Transverse colon (tissue), 4 donors: ENCODE measurements around the gene IRF8. TPM values are rescaled to one million over a fixed set of nuclear protein-coding genes. Genes with fewer than 3 reads are reported as not detected.

Experiments used
- DNase-seq: peaks from one replicate; pipeline ENCODE4 v3.0.0-alpha.2; 2019
- H3K27ac ChIP-seq, 4 donors: fragments of 200-600 bp; sonication (generic); 2 replicates each; pipeline ENCODE4 v1.5.1; 2016 to 2018; ENCODE audit warnings: inconsistent platforms in 4 of 4
- H3K27me3 ChIP-seq: fragments of 200-600 bp; sonication (generic); 2 replicates; pipeline ENCODE4 v1.5.1; 2017; ENCODE audit warnings: inconsistent platforms
- H3K36me3 ChIP-seq, 4 donors: fragments of 200-600 bp; sonication (generic); 2 replicates each; pipeline ENCODE4 v1.5.1; 2017 to 2019; ENCODE audit warnings: inconsistent platforms in 4 of 4
- H3K4me1 ChIP-seq, 4 donors: fragments of 200-600 bp; sonication (generic); 2 replicates each; pipeline ENCODE4 v1.5.1; 2017 to 2020; ENCODE audit warnings: inconsistent platforms in 4 of 4
- H3K4me3 ChIP-seq, 4 donors: fragments of 200-600 bp; sonication (generic); 1 replicate in 1 of 4; 2 replicates in 3 of 4; pipeline versions ENCODE4 v1.5.1 to v1.6.1; 2017 to 2019; ENCODE audit warnings: inconsistent platforms in 4 of 4
- H3K9me3 ChIP-seq, 2 donors: fragments of 200-600 bp; sonication (generic); 2 replicates each; pipeline ENCODE4 v1.5.1; 2017 to 2019; ENCODE audit warnings: inconsistent platforms in 2 of 2
- CTCF ChIP-seq, 5 experiments: fragments of 200-600 bp in 3 of 5; fragments of 450-650 bp in 2 of 5; sonication (generic) in 3 of 5; IDR thresholded peaks; 1 replicate in 2 of 5; 2 replicates in 3 of 5; pipeline ENCODE4 v1.5.1; 2016 to 2017; ENCODE audit warnings: antibody characterized with exemption in 5 of 5, inconsistent platforms in 3 of 5, mild to moderate bottlenecking in 2 of 5, moderate library complexity in 1 of 5
- EP300 ChIP-seq: sonication (generic); formaldehyde crosslinking; IDR thresholded peaks from one replicate; pipeline ENCODE4 v1.6.1; 2017; ENCODE audit warnings: antibody characterized with exemption, low read depth
- POLR2A ChIP-seq: fragments of 450-650 bp; IDR thresholded peaks from one replicate; pipeline ENCODE4 v1.6.1; 2016; ENCODE audit warnings: antibody characterized with exemption, mild to moderate bottlenecking, moderate library complexity
- POLR2AphosphoS5 ChIP-seq, 3 donors: sonication (generic); formaldehyde crosslinking; IDR thresholded peaks; one replicate each; pipeline ENCODE4 v1.6.1; 2016; ENCODE audit warnings: antibody characterized with exemption in 3 of 3
- WGBS, 2 donors: methylation state at CpG; one replicate each; pipeline ENCODE4 v1.1.5; 2018; ENCODE audit warnings: low coverage in 1 of 2; 5-methylcytosine and 5-hydroxymethylcytosine counted together
- in situ Hi-C, 4 donors: fragments of 200-750 bp; cut with MboI; loops; one replicate each; pipeline versions ENCODE4 v1.15.0 to v1.15.1; 2017; ENCODE audit warnings: low sequenced_read_pairs in 3 of 4, low pct_ligation_motif_present in 1 of 4, low pct_unique_long_range_greater_than_20kb in 1 of 4
- intact Hi-C: fragments of 100-400 bp; cut with DNase I; formaldehyde crosslinking; loops from one replicate; pipeline ENCODE4 v1.15.1; 2023; ENCODE audit warnings: low total_unique reads
- total RNA-seq, 4 donors: library from RNA; depleted of rRNA; stranded (reverse); fragments of >200 nt; gene quantifications; one replicate each; pipeline ENCODE4 v1.1.0, GENCODE V29; 2016

IRF8 gene
- total RNA-seq, 4 donors from 2014 or later, result 20.7 to 70.7 (median 45.2) TPM

GRCh38 chr16:85899444-85899843, 482 bp downstream of the IRF8 start:
- DNase-seq, result no peak
- intact Hi-C loops (no loop called here), in situ Hi-C loops (no loop called here)
- TF ChIP-seq POLR2A, result no peak
- TF ChIP-seq POLR2AphosphoS5 (IDR thresholded peaks at IDR 0.05), result no peak
- no peak for TF ChIP-seq CTCF (IDR thresholded peaks at IDR 0.05)
- TF ChIP-seq EP300, result no peak
- no peaks in the 10 kb centered on the region for H3K9me3 ChIP-seq
- peaks cover 0 to 33% (median 14%) of the 10 kb centered on the region in 4 donors for H3K4me1 ChIP-seq
- H3K36me3 ChIP-seq, result no peaks in the 10 kb centered on the region
- WGBS, 2 donors, result 21 to 26% methylated on average over 7 of the region's 7 CpGs
- peak overlapping the region; percentile 64 to 83 (median 74) for H3K27ac ChIP-seq
- no peaks in the 10 kb centered on the region for H3K27me3 ChIP-seq
- H3K4me3 ChIP-seq, result peak overlapping the region; percentile 47 to 78 (median 72)

- in situ Hi-C loops (no loop called here), intact Hi-C loops (no loop called here)
- no peaks in the 10 kb centered on the region for H3K9me3 ChIP-seq
- TF ChIP-seq EP300 (no peak), POLR2A (no peak), POLR2AphosphoS5 (IDR thresholded peaks at IDR 0.05) (no peak), CTCF (IDR thresholded peaks at IDR 0.05) (no peak)
- H3K4me3 ChIP-seq, result peak overlapping the region in 3 of 4 donors; percentile 67 to 78 (median 77)
- peak overlapping the region; percentile 64 to 83 (median 74) for H3K27ac ChIP-seq
- no peaks in the 10 kb centered on the region for H3K27me3 ChIP-seq
- no peak for DNase-seq
- WGBS, 2 donors, result 50 to 52% methylated on average over 12 to 17 of the region's 17 CpGs
- H3K36me3 ChIP-seq, result no peaks in the 10 kb centered on the region
- peaks cover 0 to 33% (median 14%) of the 10 kb centered on the region in 4 donors for H3K4me1 ChIP-seq
Observed at GRCh38 chr16:85900027-85900792, 1.2 kb downstream of the IRF8 start.

GRCh38 chr16:85901110-85901509, 2.1 kb downstream of the IRF8 start:
- DNase-seq, result no peak
- Histone ChIP-seq H3K4me1 (peaks cover 0 to 33% (median 14%) of the 10 kb centered on the region in 4 donors), H3K27ac (peak overlapping the region in 2 of 4 donors; percentile 78 to 83), H3K36me3 (no peaks in the 10 kb centered on the region), H3K4me3 (peak overlapping the region in 1 of 4 donors; percentile 78), H3K9me3 (no peaks in the 10 kb centered on the region), H3K27me3 (no peaks in the 10 kb centered on the region)
- intact Hi-C loops, result no loop called here
- TF ChIP-seq EP300, result no peak
- TF ChIP-seq CTCF (IDR thresholded peaks at IDR 0.05), result no peak
- no peak for TF ChIP-seq POLR2AphosphoS5 (IDR thresholded peaks at IDR 0.05)
- no peak for TF ChIP-seq POLR2A
- 88% methylated on average over 4 of the region's 4 CpGs; no CpG with 5 or more reads in 1 of the 2 donors for WGBS, 2 donors
- in situ Hi-C loops, result no loop called here

- peak overlapping the region in 1 of 4 donors; percentile 13 for H3K4me3 ChIP-seq
- peak overlapping the region in 3 of 4 donors; percentile 9 to 83 (median 23) for H3K27ac ChIP-seq
- H3K36me3 ChIP-seq, result no peaks in the 10 kb centered on the region
- intact Hi-C loops, result no loop called here
- no peak for DNase-seq
- WGBS, 2 donors, result 42 to 52% methylated on average over 3 to 7 of the region's 7 CpGs
- no peak for TF ChIP-seq CTCF (IDR thresholded peaks at IDR 0.05)
- no peak for TF ChIP-seq POLR2A
- no peak for TF ChIP-seq POLR2AphosphoS5 (IDR thresholded peaks at IDR 0.05)
- TF ChIP-seq EP300, result no peak
- no peaks in the 10 kb centered on the region for H3K27me3 ChIP-seq
- peaks cover 0 to 33% (median 14%) of the 10 kb centered on the region in 4 donors for H3K4me1 ChIP-seq
- H3K9me3 ChIP-seq, result no peaks in the 10 kb centered on the region
- in situ Hi-C loops, result no loop called here
Observed at GRCh38 chr16:85901773-85902365, 2.9 kb downstream of the IRF8 start.
